Left colon (tissue), 2 donors: ENCODE measurements around the gene CFAP54. TPM values are rescaled to one million over a fixed set of nuclear protein-coding genes. Genes with fewer than 3 reads are reported as not detected.

Experiments used
- ATAC-seq: fragments of 200-7000 bp; cut with Tn5 transposase; one replicate; pipeline ENCODE4 v1.9.1; 2020; ENCODE audit warnings: mild to moderate bottlenecking, moderate library complexity
- DNase-seq, 2 donors: peaks; one replicate each; pipeline ENCODE4 v3.0.0-alpha.2; 2020
- intact Hi-C, 2 donors: fragments of 100-400 bp; cut with DNase I in 1 of 2; cut with micrococcal nuclease in 1 of 2; formaldehyde crosslinking; loops; one replicate each; pipeline versions ENCODE4 v1.11.2 to v1.14.0; 2022; cut with DNase I, micrococcal nuclease
- total RNA-seq, 2 donors: library from RNA; stranded (reverse); fragmentation: NEBNext Ultra II Directional; extraction: Animal tissue kit (Norgen Biotek cat#: 25700); gene quantifications; one replicate each; pipeline ENCODE4 v1.2.1, GENCODE V29; 2021
- donor health status: DM: no; HTN: no; CAD: no.
- donor health status: DM: yes; HTN: yes; CAD: no.

The CFAP54 gene
- total RNA-seq, 2 donors from 2014 or later, result 0.53 to 0.64 TPM

DNA sequence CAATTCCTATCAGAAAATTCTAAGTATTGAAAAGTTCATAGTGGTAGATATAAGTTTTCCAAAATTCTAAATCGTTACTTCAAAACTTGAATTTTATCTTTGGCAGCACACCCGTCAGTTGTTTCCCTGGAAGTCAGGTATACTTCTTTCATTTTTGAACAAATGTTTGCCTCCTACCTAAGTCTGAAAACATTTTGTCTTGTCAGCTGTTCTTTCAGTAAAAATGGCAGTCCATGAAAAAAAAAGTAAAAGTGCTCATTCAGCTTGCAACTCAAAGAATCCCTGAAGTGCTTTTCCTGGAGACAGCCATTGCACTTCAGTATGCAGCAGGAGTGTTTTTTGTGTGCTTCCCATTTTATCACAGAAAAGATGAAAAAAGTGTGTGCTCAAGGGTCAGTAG lies 287.5 kb downstream of the CFAP54 start:
- intact Hi-C loops, result no loop called here
- ATAC-seq, result no peak
- DNase-seq, result no peak

DNA sequence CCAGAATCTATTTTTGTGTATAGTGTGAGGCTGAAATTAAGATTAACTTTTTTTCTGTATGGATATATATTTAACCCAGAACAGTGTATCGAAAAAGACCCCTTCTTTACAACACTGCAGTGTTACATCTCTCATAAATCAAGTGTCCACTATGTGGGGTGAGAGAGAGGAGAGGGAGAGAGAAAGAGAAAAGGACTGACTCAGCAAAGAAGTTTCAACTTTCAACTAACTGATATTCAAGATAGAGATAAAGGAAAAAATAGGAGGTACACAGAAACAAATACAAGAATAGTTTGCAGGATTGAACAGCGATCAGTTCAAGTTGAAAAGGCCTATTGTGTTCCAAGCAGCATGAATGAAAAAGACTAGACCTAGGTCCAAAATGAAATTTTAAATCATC lies 291.0 kb downstream of the CFAP54 start:
- DNase-seq, result no peak
- no peak for ATAC-seq
- intact Hi-C loops, result no loop called here

GRCh38 chr12:96786791-96787190 lies 297.4 kb downstream of the CFAP54 start:
- ATAC-seq, result no peak
- intact Hi-C loops, result no loop called here
- no peak for DNase-seq

- ATAC-seq, result no peak
- DNase-seq, result no peak
- intact Hi-C loops, result no loop called here
Observed at GRCh38 chr12:96803969-96804368, 314.6 kb downstream of the CFAP54 start.

- intact Hi-C loops, result no loop called here
- ATAC-seq, result no peak
- no peak for DNase-seq
Observed at GRCh38 chr12:96806272-96806671, 316.9 kb downstream of the CFAP54 start.

- intact Hi-C loops, result no loop called here
- ATAC-seq, result no peak
- DNase-seq, result no peak
Observed at GRCh38 chr12:96807741-96808140, 318.4 kb downstream of the CFAP54 start.

DNA sequence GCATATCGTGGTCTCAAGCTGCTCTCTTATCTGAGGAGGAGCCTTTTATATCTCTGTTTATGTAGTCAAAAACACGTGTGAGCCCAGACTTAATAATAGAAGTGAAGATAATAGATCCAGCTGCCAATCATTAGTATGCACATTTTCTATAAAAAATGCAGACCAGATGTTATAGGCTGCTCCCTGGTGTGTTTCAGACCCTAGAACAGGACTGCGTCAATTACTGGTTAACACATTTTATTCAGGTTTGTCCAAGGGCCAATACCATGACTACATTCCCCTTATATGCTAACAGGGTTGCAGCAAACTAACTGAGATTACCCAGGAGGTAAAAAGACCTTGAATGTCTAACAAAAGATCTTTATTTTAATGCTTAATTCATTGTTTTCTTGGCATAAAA lies 319.2 kb downstream of the CFAP54 start:
- intact Hi-C loops, result no loop called here
- DNase-seq (no peak), ATAC-seq (no peak)

DNA sequence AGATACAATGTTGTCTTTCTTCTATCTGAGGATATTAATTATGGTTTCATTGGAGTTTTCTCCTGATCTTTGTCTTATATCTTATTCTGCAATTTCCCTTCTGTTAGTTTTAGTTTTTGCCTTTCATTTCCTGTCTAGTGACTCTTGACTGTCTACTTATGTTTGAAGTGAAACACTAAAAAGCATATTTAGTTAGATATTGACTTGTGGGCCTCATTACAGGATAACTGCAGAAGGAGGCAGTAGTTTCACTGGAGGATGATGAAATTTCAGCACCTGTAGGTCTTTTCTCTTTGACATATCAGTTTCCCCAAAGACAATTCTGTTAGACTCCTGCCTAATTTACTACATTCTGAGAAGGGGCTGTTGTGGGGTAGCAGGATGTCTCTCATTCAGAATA lies 320.1 kb downstream of the CFAP54 start:
- DNase-seq, result no peak
- ATAC-seq, result no peak
- intact Hi-C loops, result no loop called here

GRCh38 chr12:96810057-96810456 lies 320.7 kb downstream of the CFAP54 start:
- ATAC-seq (no peak), DNase-seq (no peak)
- intact Hi-C loops, result no loop called here

DNA sequence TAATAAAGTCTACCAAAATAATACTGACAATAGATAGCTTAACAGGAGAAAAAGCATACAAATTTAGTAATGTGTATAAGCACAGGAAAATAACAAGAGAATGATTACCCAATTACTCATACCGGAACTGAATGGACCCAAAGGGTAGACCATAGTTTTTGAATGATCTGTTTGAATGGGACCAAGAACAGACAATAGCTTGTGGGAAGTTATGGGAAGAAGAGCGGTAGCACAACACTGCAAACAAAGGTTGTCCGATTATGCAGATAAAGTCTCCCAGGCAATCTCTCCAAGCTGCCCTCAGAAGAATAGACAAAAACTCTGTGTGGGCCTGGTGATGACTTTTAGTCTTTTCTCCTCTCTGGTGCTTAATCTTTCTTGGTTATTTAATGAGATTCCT lies 321.1 kb downstream of the CFAP54 start:
- no peak for DNase-seq
- no peak for ATAC-seq
- intact Hi-C loops, result no loop called here

- intact Hi-C loops, result no loop called here
- DNase-seq (no peak), ATAC-seq (no peak)
Observed at GRCh38 chr12:96811083-96811482, 321.7 kb downstream of the CFAP54 start.

GRCh38 chr12:96812153-96812552 lies 322.8 kb downstream of the CFAP54 start:
- intact Hi-C loops, result no loop called here
- ATAC-seq (no peak), DNase-seq (no peak)

GRCh38 chr12:96814200-96814599 lies 324.8 kb downstream of the CFAP54 start:
- DNase-seq, result no peak
- no peak for ATAC-seq
- intact Hi-C loops, result no loop called here

- intact Hi-C loops, result no loop called here
- ATAC-seq (no peak), DNase-seq (no peak)
Observed at GRCh38 chr12:96821592-96821991, 332.2 kb downstream of the CFAP54 start.

GRCh38 chr12:96822641-96823040 lies 333.3 kb downstream of the CFAP54 start:
- intact Hi-C loops, result no loop called here
- ATAC-seq (no peak), DNase-seq (no peak)

DNA sequence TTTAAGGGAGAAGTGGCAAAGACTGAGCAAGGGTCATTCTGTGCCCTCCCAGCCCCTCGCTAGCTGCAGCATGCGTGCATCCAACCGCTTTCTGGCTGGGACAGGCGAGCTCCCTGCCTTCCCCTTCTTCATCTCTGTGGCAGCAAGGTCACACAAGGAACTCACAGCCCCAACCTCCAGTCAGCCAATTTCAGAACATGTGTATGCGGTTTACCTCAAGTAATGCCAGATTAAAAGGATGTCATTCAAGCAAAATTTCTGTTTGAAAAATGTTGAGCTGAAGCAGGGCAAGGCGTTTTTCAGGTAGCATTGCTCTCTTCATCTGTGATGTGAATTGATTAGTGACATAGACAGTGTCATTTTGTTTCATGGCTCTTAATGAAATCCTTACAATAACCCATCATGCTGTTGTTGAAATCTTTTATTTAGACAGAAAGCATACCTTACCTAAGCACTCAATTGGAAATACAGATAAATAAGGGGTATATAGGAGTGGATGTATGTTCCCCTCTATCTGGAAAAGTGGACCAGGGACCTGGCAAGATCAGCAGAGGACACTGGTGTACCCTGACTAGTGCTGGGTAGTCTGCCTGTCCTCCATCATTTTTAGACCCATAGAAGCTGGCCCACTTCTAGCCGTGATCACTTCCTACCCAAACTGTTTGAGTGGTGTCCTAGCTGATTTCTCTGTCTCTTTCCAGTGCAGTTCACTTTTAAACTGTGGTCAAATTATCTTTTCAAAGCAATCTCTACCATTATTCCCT lies 334.9 kb downstream of the CFAP54 start:
- ATAC-seq (no peak), DNase-seq (no peak)
- intact Hi-C loops, result no loop called here

DNA sequence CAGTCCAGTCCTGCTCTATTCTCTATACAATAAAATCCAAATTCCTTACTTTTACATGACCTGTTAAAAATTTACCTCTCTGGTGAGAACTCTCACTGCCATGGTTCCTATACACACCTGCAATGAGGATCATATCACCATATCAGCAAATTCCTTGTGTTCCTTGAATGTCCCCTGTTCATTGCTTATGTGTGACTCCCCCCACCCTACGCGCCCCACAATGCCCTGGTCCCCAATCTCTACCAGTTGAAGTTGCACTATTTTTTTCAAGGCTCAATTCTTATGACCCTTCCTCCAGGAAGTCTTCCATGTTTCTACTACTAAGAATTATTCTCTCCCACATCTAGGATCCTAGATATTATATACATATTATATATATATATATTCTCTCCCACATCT lies 335.5 kb downstream of the CFAP54 start:
- DNase-seq (no peak), ATAC-seq (no peak)
- intact Hi-C loops, result no loop called here

- DNase-seq (no peak), ATAC-seq (no peak)
- intact Hi-C loops, result no loop called here
Observed at GRCh38 chr12:96828169-96828789, 338.9 kb downstream of the CFAP54 start.

DNA sequence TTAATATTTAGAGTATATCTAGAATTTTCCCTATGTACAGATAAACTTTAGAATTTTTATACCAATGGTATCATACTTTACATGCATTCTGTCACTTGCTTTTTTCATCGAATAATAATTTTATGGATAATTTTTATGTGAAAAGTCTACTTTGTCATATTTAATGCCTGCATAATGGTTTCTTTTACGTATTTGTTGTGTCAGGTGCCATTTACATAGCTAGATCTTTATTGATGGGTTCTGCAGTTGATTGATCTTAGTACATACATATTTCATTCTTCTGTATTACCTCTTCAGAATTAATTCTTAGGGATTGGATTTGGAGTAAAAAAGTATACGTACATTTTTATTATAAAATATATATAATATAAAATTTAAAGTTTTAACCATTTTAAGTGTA lies 340.0 kb downstream of the CFAP54 start:
- intact Hi-C loops, result no loop called here
- no peak for DNase-seq
- ATAC-seq, result no peak

- intact Hi-C loops, result no loop called here
- no peak for ATAC-seq
- DNase-seq, result no peak
Observed at GRCh38 chr12:96831346-96831745, 342.0 kb downstream of the CFAP54 start.

- DNase-seq (no peak), ATAC-seq (no peak)
- intact Hi-C loops, result no loop called here
Observed at GRCh38 chr12:96846293-96846692, 356.9 kb downstream of the CFAP54 start.
